Mesenchymal stem cell (in vitro differentiated cells and primary cell): ENCODE results near the gene TMEM59.
"Not testable (repeated sequence)": the region's sequence is repeated elsewhere in the genome, so short reads cannot be mapped to it uniquely, and the experiment has no call there.

Source experiments
- DNase-seq: peaks from one replicate; pipeline ENCODE4 v3.0.0-alpha.2; 2013
- H2AFZ ChIP-seq: one replicate; pipeline ENCODE4 v1.6.1; 2013; ENCODE audit warnings: low read depth, mild to moderate bottlenecking, control low read depth, inconsistent platforms, low read length, moderate library complexity
- H2AK5ac ChIP-seq: 2 replicates; pipeline ENCODE4 v1.6.1; 2013; ENCODE audit warnings: low read length, moderate library complexity, mild to moderate bottlenecking, inconsistent platforms; ENCODE audit not compliant: severe bottlenecking
- H2BK120ac ChIP-seq: one replicate; pipeline ENCODE4 v1.6.1; 2013; ENCODE audit warnings: low read depth, mild to moderate bottlenecking, inconsistent platforms, low read length, moderate library complexity
- H2BK12ac ChIP-seq, 2 experiments: one replicate each; pipeline ENCODE4 v1.6.1; 2013; ENCODE audit warnings: inconsistent platforms in 2 of 2, low read length in 2 of 2, mild to moderate bottlenecking in 2 of 2, moderate library complexity in 2 of 2, control low read depth in 1 of 2
- H2BK15ac ChIP-seq: one replicate; pipeline ENCODE4 v1.6.1; 2013; ENCODE audit warnings: mild to moderate bottlenecking, low read depth, inconsistent platforms; ENCODE audit not compliant: poor library complexity, severe bottlenecking
- H2BK5ac ChIP-seq: 2 replicates; pipeline ENCODE4 v1.6.1; 2013; ENCODE audit warnings: low read depth, mild to moderate bottlenecking, low read length, control low read depth, inconsistent platforms; ENCODE audit not compliant: poor library complexity, severe bottlenecking
- H3K14ac ChIP-seq, 2 experiments: one replicate each; pipeline ENCODE4 v1.6.1; 2013; ENCODE audit warnings: inconsistent platforms in 2 of 2, low read length in 2 of 2, control low read depth in 1 of 2, mild to moderate bottlenecking in 1 of 2, moderate library complexity in 1 of 2
- H3K18ac ChIP-seq, 2 experiments: one replicate each; pipeline ENCODE4 v1.6.1; 2013; ENCODE audit warnings: inconsistent platforms in 2 of 2, low read length in 2 of 2, control low read depth in 1 of 2, low read depth in 1 of 2, mild to moderate bottlenecking in 1 of 2
- H3K23ac ChIP-seq, 2 experiments: one replicate each; pipeline ENCODE4 v1.6.1; 2013; ENCODE audit warnings: inconsistent platforms in 2 of 2, low read length in 2 of 2, mild to moderate bottlenecking in 2 of 2, moderate library complexity in 2 of 2, control low read depth in 1 of 2
- H3K27ac ChIP-seq: 2 replicates; pipeline ENCODE4 v1.5.1; 2013; ENCODE audit warnings: mild to moderate bottlenecking, moderate library complexity, low read length, control low read depth, inconsistent platforms; ENCODE audit not compliant: poor library complexity, severe bottlenecking
- H3K27me3 ChIP-seq, 2 experiments: 2 replicates each; pipeline versions ENCODE4 v1.6.1 to v1.7.0; 2013; ENCODE audit warnings: low read length in 2 of 2, mild to moderate bottlenecking in 2 of 2, moderate library complexity in 2 of 2, control low read depth in 1 of 2, inconsistent platforms in 1 of 2; ENCODE audit not compliant: control insufficient read depth in 1 of 2, insufficient read depth in 1 of 2
- H3K36me3 ChIP-seq, 2 experiments: 2 replicates each; pipeline versions ENCODE4 v1.6.1 to v1.7.0; 2013; ENCODE audit warnings: low read length in 2 of 2, control low read depth in 1 of 2, inconsistent platforms in 1 of 2, low read depth in 1 of 2, mild to moderate bottlenecking in 1 of 2; ENCODE audit not compliant: insufficient read depth in 2 of 2, control insufficient read depth in 1 of 2
- H3K4ac ChIP-seq, 2 experiments: one replicate each; pipeline ENCODE4 v1.6.1; 2013; ENCODE audit warnings: inconsistent platforms in 2 of 2, low read length in 2 of 2, mild to moderate bottlenecking in 2 of 2, moderate library complexity in 2 of 2, control low read depth in 1 of 2, low read depth in 1 of 2
- H3K4me1 ChIP-seq: 2 replicates; pipeline ENCODE4 v1.6.1; 2013; ENCODE audit warnings: low read depth, low read length, control low read depth; ENCODE audit not compliant: control insufficient read depth, insufficient read depth
- H3K4me2 ChIP-seq: 2 replicates; pipeline ENCODE4 v1.6.1; 2013; ENCODE audit warnings: low read length, mild to moderate bottlenecking, inconsistent platforms; ENCODE audit not compliant: poor library complexity, severe bottlenecking
- H3K4me3 ChIP-seq, 2 experiments: 2 replicates each; pipeline versions ENCODE4 v1.5.1 to v1.7.0; 2013; ENCODE audit warnings: low read length in 2 of 2, mild to moderate bottlenecking in 2 of 2, control low read depth in 1 of 2, low read depth in 1 of 2; ENCODE audit not compliant: insufficient read depth in 1 of 2
- H3K79me1 ChIP-seq: replicated peaks from 2 replicates; pipeline ENCODE4 v1.6.1; 2013; ENCODE audit warnings: mild to moderate bottlenecking, control low read depth, low read length, inconsistent platforms; ENCODE audit not compliant: poor library complexity, severe bottlenecking
- H3K9ac ChIP-seq: 2 replicates; pipeline ENCODE4 v1.7.0; 2013; ENCODE audit warnings: mild to moderate bottlenecking, low read length, moderate library complexity
- H3K9me3 ChIP-seq: 2 replicates; pipeline ENCODE4 v1.7.0; 2013; ENCODE audit warnings: mild to moderate bottlenecking, low read length; ENCODE audit not compliant: control insufficient read depth
- H4K8ac ChIP-seq: one replicate; pipeline ENCODE4 v1.6.1; 2013; ENCODE audit warnings: inconsistent platforms, mild to moderate bottlenecking, low read length, moderate library complexity
- H4K91ac ChIP-seq: one replicate; pipeline ENCODE4 v1.6.1; 2013; ENCODE audit warnings: mild to moderate bottlenecking, low read length, inconsistent platforms
- WGBS: methylation state at CpG from one replicate; pipeline ENCODE4 v1.1.7; 2013; ENCODE audit warnings: mixed read lengths; 5-methylcytosine and 5-hydroxymethylcytosine counted together

The TMEM59 gene

GRCh38 chr1:54028306-54029251 is 24.4 kb downstream of the TMEM59 start:
- no peaks in the 10 kb centered on the region for H3K27me3 ChIP-seq
- no peak overlapping the region for H4K91ac ChIP-seq
- no peak overlapping the region for H3K18ac ChIP-seq
- H3K9me3 ChIP-seq, result no peaks in the 10 kb centered on the region
- peak; percentile 2 for DNase-seq
- H3K4me1 ChIP-seq, result no peaks in the 10 kb centered on the region
- H3K14ac ChIP-seq, result no peak overlapping the region
- H2AFZ ChIP-seq, result no peak overlapping the region
- no peak overlapping the region for H3K4me3 ChIP-seq
- no peaks in the 10 kb centered on the region for H3K79me1 ChIP-seq
- H3K27ac ChIP-seq, result no peak overlapping the region
- no peak overlapping the region for H2BK5ac ChIP-seq
- no peak overlapping the region for H2BK120ac ChIP-seq
- H3K36me3 ChIP-seq, result peaks cover 4 to 38% of the 10 kb centered on the region in 2 experiments
- H3K4me2 ChIP-seq, result no peak overlapping the region
- no peak overlapping the region for H3K9ac ChIP-seq
- no peak overlapping the region for H2BK15ac ChIP-seq
- H3K23ac ChIP-seq, result no peak overlapping the region
- H2AK5ac ChIP-seq, result no peak overlapping the region
- no peak overlapping the region for H4K8ac ChIP-seq
- 95% methylated on average over 3 of the region's 3 CpGs for WGBS
- H3K4ac ChIP-seq, result no peak overlapping the region
- no peak overlapping the region for H2BK12ac ChIP-seq

GRCh38 chr1:54027848-54028247 is 25.2 kb downstream of the TMEM59 start:
- no peak overlapping the region for H4K8ac ChIP-seq
- H3K36me3 ChIP-seq, result peaks cover 0 to 32% of the 10 kb centered on the region in 2 experiments
- WGBS, result 94% methylated on average over 5 of the region's 5 CpGs
- no peaks in the 10 kb centered on the region for H3K79me1 ChIP-seq
- H3K27ac ChIP-seq, result no peak overlapping the region
- no peak overlapping the region for H3K4me3 ChIP-seq
- H2BK120ac ChIP-seq, result no peak overlapping the region
- no peak overlapping the region for H2AK5ac ChIP-seq
- no peak for DNase-seq
- no peak overlapping the region for H2BK5ac ChIP-seq
- no peak overlapping the region for H2BK12ac ChIP-seq
- H4K91ac ChIP-seq, result no peak overlapping the region
- H3K18ac ChIP-seq, result no peak overlapping the region
- no peaks in the 10 kb centered on the region for H3K27me3 ChIP-seq
- H3K9me3 ChIP-seq, result no peaks in the 10 kb centered on the region
- no peak overlapping the region for H3K4ac ChIP-seq
- H3K9ac ChIP-seq, result no peak overlapping the region
- no peak overlapping the region for H3K14ac ChIP-seq
- H2AFZ ChIP-seq, result no peak overlapping the region
- no peak overlapping the region for H2BK15ac ChIP-seq
- no peak overlapping the region for H3K23ac ChIP-seq
- H3K4me1 ChIP-seq, result no peaks in the 10 kb centered on the region
- no peak overlapping the region for H3K4me2 ChIP-seq

GRCh38 chr1:54024811-54025210 is 28.2 kb downstream of the TMEM59 start:
- H3K27ac ChIP-seq, H2BK15ac ChIP-seq, H3K23ac ChIP-seq, H3K4me3 ChIP-seq, H3K9me3 ChIP-seq, H3K18ac ChIP-seq, H2BK12ac ChIP-seq, H3K9ac ChIP-seq, H2BK120ac ChIP-seq, H3K79me1 ChIP-seq, H3K27me3 ChIP-seq, H2AFZ ChIP-seq, DNase-seq, H3K4me2 ChIP-seq, H3K4ac ChIP-seq, H3K4me1 ChIP-seq, H4K8ac ChIP-seq, H2AK5ac ChIP-seq, H3K36me3 ChIP-seq, H3K14ac ChIP-seq, H4K91ac ChIP-seq, H2BK5ac ChIP-seq: not testable (repeated sequence)
- WGBS, result 100% methylated on average over 1 of the region's 1 CpG

- Histone ChIP-seq H3K4me2 (no peak overlapping the region), H2AFZ (no peak overlapping the region), H2BK5ac (no peak overlapping the region), H4K91ac (no peak overlapping the region), H3K4ac (no peak overlapping the region), H3K36me3 (no peaks in the 10 kb centered on the region), H3K9me3 (no peaks in the 10 kb centered on the region), H3K14ac (no peak overlapping the region), H3K23ac (no peak overlapping the region), H3K9ac (no peak overlapping the region), H3K4me3 (no peak overlapping the region), H3K4me1 (no peaks in the 10 kb centered on the region), H3K79me1 (no peaks in the 10 kb centered on the region), H3K18ac (no peak overlapping the region), H2BK120ac (no peak overlapping the region), H2BK12ac (no peak overlapping the region), H3K27ac (no peak overlapping the region), H2AK5ac (no peak overlapping the region), H3K27me3 (peaks cover 3 to 10% of the 10 kb centered on the region in 2 experiments), H2BK15ac (no peak overlapping the region), H4K8ac (no peak overlapping the region)
- no peak for DNase-seq
- 89% methylated on average over 1 of the region's 2 CpGs for WGBS
These were observed 28.6 kb downstream of the TMEM59 start for GRCh38 chr1:54024358-54024757.
